ENCODE results near the gene HS6ST3. TPM values are rescaled to one million over a fixed set of nuclear protein-coding genes. Genes with fewer than 3 reads are reported as not detected.

HS6ST3 gene
- total RNA-seq, 4 donors from 2014 or later, result 0.97 to 2.2 (median 2.0) TPM

DNA sequence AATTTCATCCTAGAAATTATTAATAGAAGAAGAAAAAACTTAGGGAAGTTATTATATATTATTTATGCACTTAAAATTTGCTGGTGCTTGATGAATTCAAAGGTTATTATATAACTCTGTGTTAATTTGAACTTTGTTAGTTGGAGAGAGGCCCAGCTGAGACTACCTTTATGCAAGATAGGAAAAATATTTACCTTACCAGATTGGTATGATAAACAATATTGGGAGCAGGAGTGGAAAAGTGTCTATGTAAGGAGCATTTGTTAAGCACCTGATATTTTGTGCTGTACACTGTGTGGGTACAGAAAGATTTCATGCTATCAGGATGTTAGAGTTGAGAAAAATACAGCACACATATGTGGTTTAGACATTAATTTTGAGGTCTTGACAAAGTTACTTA lies 547.1 kb downstream of the HS6ST3 start:
- H3K4me1 ChIP-seq, result no peaks in the 10 kb centered on the region
- intact Hi-C loops (cut with DNase I; ENCODE audit: low total_unique reads), result no loop called here
- no peaks in the 10 kb centered on the region for H3K9me3 ChIP-seq
- ATAC-seq (no peak), DNase-seq (no peak)
- TF ChIP-seq POLR2A (IDR thresholded peaks at IDR 0.05), result no peak
- TF ChIP-seq, protein P1, sequence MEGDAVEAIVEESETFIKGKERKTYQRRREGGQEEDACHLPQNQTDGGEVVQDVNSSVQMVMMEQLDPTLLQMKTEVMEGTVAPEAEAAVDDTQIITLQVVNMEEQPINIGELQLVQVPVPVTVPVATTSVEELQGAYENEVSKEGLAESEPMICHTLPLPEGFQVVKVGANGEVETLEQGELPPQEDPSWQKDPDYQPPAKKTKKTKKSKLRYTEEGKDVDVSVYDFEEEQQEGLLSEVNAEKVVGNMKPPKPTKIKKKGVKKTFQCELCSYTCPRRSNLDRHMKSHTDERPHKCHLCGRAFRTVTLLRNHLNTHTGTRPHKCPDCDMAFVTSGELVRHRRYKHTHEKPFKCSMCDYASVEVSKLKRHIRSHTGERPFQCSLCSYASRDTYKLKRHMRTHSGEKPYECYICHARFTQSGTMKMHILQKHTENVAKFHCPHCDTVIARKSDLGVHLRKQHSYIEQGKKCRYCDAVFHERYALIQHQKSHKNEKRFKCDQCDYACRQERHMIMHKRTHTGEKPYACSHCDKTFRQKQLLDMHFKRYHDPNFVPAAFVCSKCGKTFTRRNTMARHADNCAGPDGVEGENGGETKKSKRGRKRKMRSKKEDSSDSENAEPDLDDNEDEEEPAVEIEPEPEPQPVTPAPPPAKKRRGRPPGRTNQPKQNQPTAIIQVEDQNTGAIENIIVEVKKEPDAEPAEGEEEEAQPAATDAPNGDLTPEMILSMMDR (IDR thresholded peaks at IDR 0.05 in 4 of 5, conservative IDR thresholded peaks at IDR 0.05 in 1 of 5), result no peak
- H3K36me3 ChIP-seq, result no peaks in the 10 kb centered on the region
- in situ Hi-C loops (cut with MboI; ENCODE audit: low sequenced_read_pairs in 4 of 4), result no loop called here
- no peaks in the 10 kb centered on the region for H3K27me3 ChIP-seq
- H3K4me3 ChIP-seq, result no peak overlapping the region
- no peak overlapping the region for H3K27ac ChIP-seq

DNA sequence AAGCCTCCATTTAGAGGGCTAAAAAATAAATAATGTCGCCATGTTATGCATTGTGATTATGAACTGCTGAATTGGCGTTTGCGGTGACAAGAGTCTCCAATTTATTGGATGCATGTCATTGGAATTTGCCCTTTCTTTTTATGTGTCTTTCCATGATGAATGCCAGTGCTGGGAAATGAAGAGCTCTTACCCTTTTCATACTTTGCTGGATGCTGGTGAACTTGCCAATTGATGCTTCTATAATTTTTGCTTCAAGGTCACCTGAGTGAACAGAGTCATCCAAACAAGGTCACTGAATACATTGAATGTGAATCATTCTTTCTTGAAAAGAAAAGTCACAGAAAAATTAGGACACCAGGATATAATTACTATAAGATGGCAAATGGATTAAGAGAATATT lies 556.2 kb downstream of the HS6ST3 start:
- DNase-seq (no peak), ATAC-seq (no peak)
- in situ Hi-C loops (cut with MboI; ENCODE audit: low sequenced_read_pairs in 4 of 4) (no loop called here), intact Hi-C loops (cut with DNase I; ENCODE audit: low total_unique reads) (no loop called here)
- H3K9me3 ChIP-seq, result no peaks in the 10 kb centered on the region
- no peaks in the 10 kb centered on the region for H3K27me3 ChIP-seq
- no peaks in the 10 kb centered on the region for H3K4me1 ChIP-seq
- TF ChIP-seq, protein P1 (IDR thresholded peaks at IDR 0.05 in 4 of 5, conservative IDR thresholded peaks at IDR 0.05 in 1 of 5), result no peak
- TF ChIP-seq POLR2A (IDR thresholded peaks at IDR 0.05), result no peak
- no peaks in the 10 kb centered on the region for H3K36me3 ChIP-seq
- H3K27ac ChIP-seq, result no peak overlapping the region
- H3K4me3 ChIP-seq, result no peak overlapping the region

DNA sequence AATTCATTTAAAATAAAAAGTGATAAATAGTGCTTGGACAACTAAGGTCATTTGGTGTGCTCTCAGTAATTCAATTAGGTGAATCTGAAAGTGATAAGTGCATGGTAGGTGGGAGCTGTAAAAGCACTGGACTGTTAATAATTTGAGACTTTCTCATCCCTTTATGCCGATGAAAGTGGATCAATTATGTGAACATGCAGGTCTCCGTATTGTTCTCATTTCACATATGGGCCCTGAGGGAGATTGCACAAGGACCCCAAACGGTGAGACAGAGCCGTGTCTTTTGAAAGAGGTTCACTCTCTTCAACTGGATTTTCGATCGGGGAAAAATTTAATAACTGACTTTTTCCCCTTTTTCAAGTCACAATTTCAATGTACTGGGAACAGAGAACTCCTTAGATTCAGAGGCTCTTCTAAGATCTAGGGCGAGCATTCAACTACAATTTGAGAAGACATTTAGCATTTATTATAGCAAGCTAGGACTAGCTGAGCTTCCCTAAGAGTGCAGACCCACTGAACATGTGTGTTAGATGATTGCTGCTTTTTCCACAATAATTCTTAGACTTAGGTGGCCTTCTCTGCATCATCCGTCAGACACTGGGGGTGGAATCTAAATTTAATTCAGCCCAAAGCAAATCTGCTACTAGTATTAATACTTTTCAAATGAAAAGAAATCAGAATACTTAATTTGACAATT lies 556.8 kb downstream of the HS6ST3 start:
- H3K27me3 ChIP-seq, result no peaks in the 10 kb centered on the region
- no peak overlapping the region for H3K4me3 ChIP-seq
- no peaks in the 10 kb centered on the region for H3K4me1 ChIP-seq
- in situ Hi-C loops (cut with MboI; ENCODE audit: low sequenced_read_pairs in 4 of 4) (no loop called here), intact Hi-C loops (cut with DNase I; ENCODE audit: low total_unique reads) (no loop called here)
- H3K9me3 ChIP-seq, result no peaks in the 10 kb centered on the region
- ATAC-seq (no peak), DNase-seq (no peak)
- no peaks in the 10 kb centered on the region for H3K36me3 ChIP-seq
- TF ChIP-seq, protein P1 (IDR thresholded peaks at IDR 0.05 in 4 of 5, conservative IDR thresholded peaks at IDR 0.05 in 1 of 5), result no peak
- TF ChIP-seq POLR2A (IDR thresholded peaks at IDR 0.05), result no peak
- no peak overlapping the region for H3K27ac ChIP-seq

DNA sequence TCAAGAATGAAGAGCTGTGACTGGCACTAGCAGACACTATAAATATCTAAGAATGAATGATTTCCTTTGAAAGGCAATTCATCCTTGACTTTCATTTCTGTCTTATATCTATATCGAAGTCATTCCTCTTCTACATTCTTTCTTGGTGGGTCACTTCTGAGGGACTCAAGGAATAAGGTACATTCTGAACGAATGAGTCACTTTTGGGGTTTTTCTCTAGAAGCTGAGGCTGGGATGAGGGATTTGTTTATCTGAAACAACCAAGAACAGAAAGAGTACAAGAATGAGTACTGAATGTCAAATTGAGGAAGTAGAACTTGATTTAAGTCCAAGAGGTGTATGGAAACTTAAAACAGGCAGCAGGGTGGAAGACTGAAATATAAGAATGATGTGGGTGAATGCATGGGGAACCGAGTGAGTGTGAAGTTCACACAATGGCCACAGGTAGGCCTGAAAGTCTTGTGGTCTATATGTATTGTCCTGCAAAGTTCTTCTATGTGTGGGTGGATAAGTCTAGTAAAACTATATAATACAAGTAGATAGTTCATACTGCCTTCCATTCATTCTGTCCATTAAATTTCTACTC lies 560.5 kb downstream of the HS6ST3 start:
- in situ Hi-C loops (cut with MboI; ENCODE audit: low sequenced_read_pairs in 4 of 4) (no loop called here), intact Hi-C loops (cut with DNase I; ENCODE audit: low total_unique reads) (no loop called here)
- TF ChIP-seq POLR2A (IDR thresholded peaks at IDR 0.05), result no peak
- TF ChIP-seq, protein P1 (IDR thresholded peaks at IDR 0.05 in 4 of 5, conservative IDR thresholded peaks at IDR 0.05 in 1 of 5), result no peak

More for the DNA sequence above, 560.5 kb downstream of the HS6ST3 start:
- H3K27ac ChIP-seq, result no peak overlapping the region
- H3K4me3 ChIP-seq, result no peak overlapping the region
- DNase-seq (no peak), ATAC-seq (no peak)
- no peaks in the 10 kb centered on the region for H3K36me3 ChIP-seq
- no peaks in the 10 kb centered on the region for H3K27me3 ChIP-seq
- H3K9me3 ChIP-seq, result no peaks in the 10 kb centered on the region
- no peaks in the 10 kb centered on the region for H3K4me1 ChIP-seq
